Mucosa of gallbladder (tissue), 1 donor: ENCODE results near the gene MCCD1. TPM values are rescaled to one million over a fixed set of nuclear protein-coding genes. Genes with fewer than 3 reads are reported as not detected.
A peak's percentile ranks its signal among the peaks of the same experiment; 100 is the strongest.

ENCODE experiments used
- DNase-seq: peaks from one replicate; pipeline ENCODE4 v3.0.0-alpha.2; 2020; ENCODE audit warnings: low spot score
- total RNA-seq: library from RNA; stranded (reverse); gene quantifications from one replicate; pipeline ENCODE4 v1.2.1, GENCODE V29; 2021
- donor health status: DM: no; HTN: no; CAD: no.

MCCD1 gene
- total RNA-seq, 1 donor from 2014 or later: not detected

DNA sequence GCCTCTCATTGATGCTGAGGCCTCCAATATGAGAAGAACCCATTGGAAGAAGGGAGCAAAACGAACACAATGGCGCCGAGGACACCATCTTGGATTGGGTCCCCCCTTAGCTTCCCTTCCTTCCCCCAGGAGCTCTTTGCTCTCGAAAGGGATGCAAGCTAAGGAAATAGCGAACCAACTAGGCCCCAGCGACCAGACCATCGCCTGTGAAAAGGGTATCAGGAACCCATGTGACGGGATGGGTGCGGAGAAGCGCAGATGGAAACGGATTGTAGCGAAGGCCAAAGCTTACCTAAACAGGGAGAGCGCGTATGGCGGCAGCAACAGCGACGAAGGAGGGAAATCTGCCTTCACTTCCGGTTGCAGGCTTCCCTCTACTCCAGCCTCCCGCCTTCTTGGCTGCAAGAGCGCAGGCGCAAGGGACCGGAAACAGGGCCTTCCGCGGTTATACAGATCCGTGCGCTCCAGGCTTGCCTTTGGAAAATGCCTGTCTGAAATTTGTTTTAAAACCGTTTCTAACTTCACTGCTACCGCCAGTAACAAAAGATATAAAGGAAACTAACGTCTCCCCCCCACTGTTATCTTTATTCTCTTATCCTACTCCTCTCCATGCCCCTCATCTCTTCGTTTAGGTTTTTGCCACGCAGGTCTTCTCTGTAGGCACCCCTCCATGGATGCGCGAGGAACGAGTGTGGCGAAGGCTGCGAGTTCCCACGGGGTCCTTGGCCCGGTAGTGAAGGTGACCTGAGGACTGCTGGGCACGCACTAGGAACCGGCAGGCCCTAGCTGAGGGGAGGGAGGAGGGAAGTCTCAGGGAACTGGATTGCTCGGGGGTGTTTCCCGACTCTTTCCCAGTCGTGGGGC is 13.1 kb downstream of the MCCD1 start, which contains the start of gene DDX39B:
Gene DDX39B, minus strand, starts transcription at position 346 of the 864 bp plus-strand sequence. CDS start 1,471 bp downstream, outside the sequence.
- peak; percentile 96 for DNase-seq

DNA sequence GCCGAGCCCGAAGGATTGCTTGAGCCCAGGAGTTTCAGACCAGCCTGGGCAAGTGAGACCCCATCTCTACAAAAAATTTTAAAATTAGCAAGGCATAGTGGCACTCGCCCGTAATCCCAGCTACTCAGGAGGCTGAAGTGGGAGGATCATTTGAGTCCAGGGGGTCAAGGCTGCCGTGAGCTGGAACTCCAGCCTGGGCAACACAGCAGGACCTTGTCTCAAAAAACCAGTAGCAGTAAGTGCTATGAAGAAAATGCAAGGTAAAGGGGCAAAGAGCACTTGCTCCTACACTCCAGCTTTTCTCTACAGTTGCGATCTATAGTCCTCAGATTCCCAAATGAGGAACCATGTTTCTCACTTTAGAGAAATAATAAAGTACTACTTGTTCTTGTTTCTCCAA is 14.9 kb downstream of the MCCD1 start:
- no peak for DNase-seq

GRCh38 chr6:31544676-31545075 is 15.9 kb downstream of the MCCD1 start:
- no peak for DNase-seq

DNA sequence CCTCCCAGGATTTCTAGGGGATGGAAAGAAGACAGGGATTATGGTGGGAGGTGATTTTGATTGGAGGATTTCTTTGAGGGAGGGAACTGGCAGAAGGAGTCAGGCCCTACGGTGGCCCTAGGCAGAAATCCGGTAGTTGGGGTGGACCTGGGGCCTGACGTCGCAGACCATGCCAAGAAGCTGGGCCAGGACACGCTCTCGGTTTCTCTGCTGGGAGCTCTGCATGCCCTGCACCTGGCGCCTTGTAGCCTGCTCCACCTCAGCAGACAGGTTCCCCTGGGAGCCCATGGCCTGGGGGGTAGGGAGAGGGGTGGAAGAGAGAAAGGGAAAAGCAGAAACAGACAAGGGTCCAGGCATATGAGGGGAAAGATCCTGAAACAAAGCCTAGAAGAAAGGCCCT is 16.5 kb downstream of the MCCD1 start:
- DNase-seq: no peak

GRCh38 chr6:31546339-31546957 is 17.7 kb downstream of the MCCD1 start, which contains the start of gene ATP6V1G2:
Gene ATP6V1G2 (minus strand): TSS chr6:31546608. CDS start chr6:31546559, 49 bp downstream.
- DNase-seq: peak; percentile 91

DNA sequence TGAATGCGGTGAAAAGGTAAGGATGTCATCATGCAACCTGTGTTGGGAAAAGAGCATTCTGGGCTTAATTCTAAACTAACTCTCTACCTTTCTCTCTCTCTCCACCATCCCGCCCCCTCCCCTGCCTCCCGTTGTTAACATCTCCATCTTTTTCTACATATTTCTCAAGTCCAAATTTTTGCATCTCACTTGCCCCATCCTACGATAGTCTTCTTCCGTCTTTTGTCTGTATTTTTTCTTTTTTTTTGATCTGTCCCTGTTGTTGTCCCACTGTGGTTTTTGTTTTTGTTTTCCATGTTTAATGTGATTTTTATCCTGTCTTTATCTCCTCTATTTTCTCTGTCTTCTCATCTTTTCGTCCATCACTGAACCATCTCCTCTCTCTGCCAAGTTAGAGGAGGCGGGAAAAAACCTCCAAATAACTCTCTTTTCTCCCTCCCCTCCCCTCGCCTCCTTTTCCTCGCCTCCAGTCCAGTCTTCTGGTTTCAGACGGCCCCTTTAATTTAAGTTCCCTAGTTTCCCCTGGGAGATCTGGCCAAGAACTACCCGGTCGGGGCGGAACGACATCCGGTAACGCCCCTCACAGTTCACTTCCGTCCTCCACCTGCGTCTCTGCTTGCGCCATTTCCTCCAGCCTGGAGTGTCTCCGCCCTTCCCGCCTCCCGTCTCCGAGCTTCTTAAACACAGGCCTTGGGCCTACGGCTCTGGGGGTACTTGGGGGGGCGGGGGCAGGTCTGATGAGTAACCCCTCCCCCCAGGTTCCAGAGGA is 18.4 kb downstream of the MCCD1 start, which contains the start of gene NFKBIL1:
Gene NFKBIL1, plus strand, starts transcription at position 651 of the 769 bp plus-strand sequence. Its CDS starts 87 bp downstream, at position 738.
- peak; percentile 95 for DNase-seq

DNA sequence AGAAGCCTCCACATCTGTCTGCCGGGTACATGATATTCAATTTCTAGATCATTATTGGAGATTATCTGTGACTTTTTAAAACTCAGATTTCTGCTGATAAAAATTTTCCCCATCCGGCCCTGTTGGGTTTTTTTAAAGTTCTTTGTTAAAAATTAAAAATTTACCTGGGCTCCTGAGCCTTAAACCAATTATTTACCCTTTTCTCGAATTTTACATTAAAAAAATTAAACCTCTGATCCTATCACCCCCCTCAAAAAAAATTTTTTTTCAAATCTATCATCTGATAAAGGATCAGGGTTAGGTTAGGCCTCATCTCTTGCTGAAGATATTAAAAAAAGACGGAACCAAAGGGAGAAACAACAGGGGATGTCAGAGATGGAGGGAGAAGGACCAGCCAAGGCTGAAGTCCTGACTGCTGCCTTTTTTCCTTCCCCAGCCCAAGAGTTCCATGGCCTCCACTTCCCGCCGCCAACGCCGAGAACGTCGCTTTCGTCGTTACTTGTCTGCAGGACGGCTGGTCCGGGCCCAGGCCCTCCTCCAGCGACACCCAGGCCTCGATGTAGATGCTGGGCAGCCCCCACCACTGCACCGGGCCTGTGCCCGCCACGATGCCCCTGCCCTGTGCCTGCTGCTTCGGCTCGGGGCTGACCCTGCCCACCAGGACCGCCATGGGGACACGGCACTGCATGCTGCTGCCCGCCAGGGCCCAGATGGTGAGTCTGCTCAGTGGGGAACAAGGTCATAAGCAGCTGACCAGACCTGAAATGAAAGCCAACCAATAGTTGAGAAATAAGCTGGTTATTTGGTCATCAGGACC is 19.2 kb downstream of the MCCD1 start:
- DNase-seq: no peak

DNA sequence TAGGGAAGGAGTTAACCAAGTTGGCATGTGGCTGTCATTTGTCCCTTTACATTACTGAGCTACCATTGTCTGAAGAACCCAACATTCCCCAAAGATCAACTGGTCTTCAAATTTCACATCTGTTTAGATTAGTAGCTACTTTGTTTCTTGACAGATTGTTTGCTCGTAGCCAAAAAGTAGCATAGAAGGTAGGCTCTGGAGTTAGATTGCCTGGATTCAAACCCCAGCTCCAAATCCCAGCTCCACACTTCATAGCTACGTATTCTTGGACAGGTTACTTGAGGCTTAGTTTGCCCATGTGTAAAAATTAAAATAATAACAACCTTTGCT is 19.7 kb downstream of the MCCD1 start:
- DNase-seq: no peak

- DNase-seq: peak; percentile 52
Measured at GRCh38 chr6:31551371-31551770, 22.6 kb downstream of the MCCD1 start.

DNA sequence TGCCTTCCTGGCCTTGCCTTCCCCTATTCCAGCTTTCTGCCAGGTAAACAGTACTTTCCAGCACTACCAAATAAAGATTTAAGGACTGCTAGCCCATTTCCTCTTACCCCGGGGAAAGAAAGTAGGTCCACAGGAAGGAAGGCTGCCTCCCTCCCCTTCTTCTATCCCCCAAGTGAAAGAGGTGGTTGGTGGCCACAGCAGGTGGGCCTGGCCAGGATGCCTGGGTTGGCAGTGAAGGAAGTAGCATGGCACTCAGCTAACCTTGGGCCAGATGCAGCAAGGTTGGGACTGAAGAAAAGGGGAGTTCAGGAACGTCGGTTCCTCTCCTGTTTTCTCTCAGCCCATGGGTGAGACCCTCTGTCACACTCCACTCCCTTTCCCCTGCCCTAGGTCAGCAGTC is 27.5 kb downstream of the MCCD1 start:
- no peak for DNase-seq

DNA sequence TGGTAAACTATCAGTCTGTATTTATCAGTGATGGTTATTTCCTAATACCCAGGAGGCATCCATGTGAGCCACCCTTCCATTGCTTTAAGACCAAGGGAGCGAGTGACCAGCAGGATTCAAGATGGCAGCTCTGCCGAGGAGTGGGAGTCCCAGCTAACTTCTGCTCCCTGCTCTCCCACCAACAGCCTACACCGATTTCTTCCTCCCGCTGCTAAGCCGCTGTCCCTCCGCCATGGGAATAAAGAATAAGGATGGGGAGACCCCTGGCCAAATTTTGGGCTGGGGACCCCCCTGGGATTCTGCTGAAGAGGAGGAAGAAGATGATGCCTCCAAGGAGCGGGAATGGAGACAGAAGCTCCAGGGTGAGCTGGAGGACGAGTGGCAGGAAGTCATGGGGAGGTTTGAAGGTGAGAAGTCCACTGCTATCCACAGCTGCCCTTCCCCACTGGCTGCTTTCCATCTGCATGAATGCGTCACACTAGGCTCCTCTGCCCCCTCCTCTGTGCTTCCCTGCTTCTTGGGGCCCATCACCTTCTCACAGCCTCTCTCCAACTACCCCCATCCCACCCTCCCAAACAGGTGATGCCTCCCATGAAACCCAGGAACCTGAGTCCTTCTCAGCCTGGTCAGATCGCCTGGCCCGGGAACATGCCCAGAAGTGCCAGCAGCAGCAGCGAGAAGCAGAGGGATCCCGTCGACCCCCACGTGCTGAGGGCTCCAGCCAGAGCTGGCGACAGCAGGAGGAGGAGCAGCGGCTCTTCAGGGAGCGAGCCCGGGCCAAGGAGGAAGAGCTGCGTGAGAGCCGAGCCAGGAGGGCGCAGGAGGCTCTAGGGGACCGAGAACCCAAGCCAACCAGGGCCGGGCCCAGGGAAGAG is 28.9 kb downstream of the MCCD1 start:
- no peak for DNase-seq

- no peak for DNase-seq
Measured at GRCh38 chr6:31558318-31558625, 29.5 kb downstream of the MCCD1 start.

GRCh38 chr6:31558631-31559500 is 30.1 kb downstream of the MCCD1 start:
- DNase-seq: no peak

DNA sequence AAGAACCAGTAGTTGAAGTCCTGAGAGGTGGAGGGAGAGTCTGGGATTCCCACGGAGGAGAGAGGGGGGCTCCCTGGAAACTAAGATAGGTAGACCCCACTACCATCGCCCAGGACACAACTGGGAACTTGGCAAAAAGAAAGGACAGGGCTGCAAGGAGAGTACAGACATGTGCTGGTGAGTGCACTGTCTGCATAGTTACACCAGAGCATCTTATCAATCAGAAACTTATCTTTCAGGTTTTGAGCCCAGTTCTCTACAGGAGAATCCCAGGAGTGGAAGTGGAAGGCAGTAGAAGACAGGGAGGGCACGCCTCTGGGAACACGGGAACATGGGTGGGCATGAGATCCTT is 30.8 kb downstream of the MCCD1 start:
- no peak for DNase-seq

DNA sequence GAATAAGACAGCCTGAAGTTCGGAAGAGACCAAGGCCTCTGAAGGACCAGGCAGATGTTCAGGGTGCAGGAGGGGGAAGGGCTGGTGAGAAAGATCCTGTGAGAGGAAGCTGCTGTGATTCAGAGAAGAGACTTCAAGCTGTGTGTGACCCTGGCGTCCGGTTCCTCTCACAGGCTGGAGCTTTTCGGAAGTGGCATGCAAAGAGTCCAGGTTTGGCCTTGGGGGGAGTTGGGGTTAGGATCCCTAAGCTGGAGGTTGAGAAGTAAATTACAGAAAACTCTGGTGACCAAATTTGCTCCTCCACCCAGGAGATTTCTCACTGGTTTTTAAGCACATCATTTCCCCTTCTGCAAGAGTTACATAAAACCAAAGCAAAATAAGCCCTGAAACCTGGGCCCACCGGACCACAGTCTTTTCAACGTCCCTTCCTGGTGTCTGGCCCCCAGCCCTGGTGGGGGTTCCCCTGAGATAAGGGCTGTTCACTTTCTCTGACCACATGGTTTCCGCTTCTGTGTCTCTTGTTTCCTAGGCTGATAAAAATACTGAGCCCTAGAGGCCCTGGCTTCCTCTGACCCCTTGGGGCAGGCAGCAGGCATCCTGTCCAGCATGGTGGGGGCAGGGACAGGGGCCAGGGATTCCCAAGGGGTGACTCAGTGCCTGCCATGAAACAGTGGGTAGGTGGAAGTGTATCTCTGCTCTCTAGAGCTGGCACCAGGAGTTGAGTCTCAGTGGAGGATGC is 31.4 kb downstream of the MCCD1 start:
- peak; percentile 37 for DNase-seq

GRCh38 chr6:31560697-31561058 is 31.9 kb downstream of the MCCD1 start:
- no peak for DNase-seq

GRCh38 chr6:31567531-31568370 is 39.0 kb downstream of the MCCD1 start:
- no peak for DNase-seq

GRCh38 chr6:31568537-31568961 is 39.8 kb downstream of the MCCD1 start:
- DNase-seq: no peak
